ENCODE results near the gene MYB. TPM values are rescaled to one million over a fixed set of nuclear protein-coding genes. Genes with fewer than 3 reads are reported as not detected.
"Not testable (repeated sequence)": the region's sequence is repeated elsewhere in the genome, so short reads cannot be mapped to it uniquely, and the experiment has no call there.

Gene MYB
- total and polyA plus RNA-seq, 9 donors, result 0.40 to 1.5 (median 1.1) TPM

DNA sequence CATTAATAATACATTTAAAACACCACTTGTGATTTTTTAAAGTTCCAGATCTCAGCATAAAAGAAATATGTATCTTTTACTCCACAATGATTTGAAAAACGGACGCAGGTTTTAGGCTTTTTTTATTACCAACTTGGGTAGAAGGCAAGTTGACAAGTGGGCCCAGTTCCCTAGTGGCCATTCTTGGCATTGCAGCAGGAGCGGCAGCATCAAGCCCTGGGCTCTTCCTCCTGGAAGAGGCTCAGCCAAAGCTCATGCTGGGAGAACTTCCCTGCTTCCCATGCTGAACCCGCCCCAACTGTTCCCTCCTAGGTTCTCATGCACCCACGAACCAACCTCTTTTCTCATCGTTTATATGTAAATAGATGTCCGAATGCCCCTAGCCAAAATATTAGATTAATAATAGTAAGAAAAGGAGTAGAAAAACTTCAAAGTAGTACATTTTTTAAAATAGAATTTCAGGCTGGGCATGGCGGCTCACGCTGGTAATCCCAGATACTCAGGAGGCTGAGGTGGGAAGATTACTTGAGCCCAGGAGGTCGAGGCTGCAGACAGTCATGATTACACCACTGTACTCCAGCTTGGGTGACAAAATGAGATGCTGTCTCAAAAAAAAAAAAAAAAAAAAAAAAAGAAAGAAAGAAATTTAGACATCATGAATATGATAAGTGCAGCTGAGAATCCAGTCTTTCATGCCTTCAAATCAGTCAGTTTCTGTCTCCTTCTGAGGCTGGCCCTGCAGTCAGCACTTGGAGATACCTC lies 18.2 kb upstream of the MYB start:
- Histone ChIP-seq H3K4me3 (ENCODE audit: low read length) (no peak overlapping the region), H3K9me3 (replicated peaks; ENCODE audit: control insufficient read depth, low read depth, low read length) (no peaks in the 10 kb centered on the region), H3K4me1 (ENCODE audit: control insufficient read depth, insufficient read depth, low read length) (no peaks in the 10 kb centered on the region), H3K36me3 (ENCODE audit: control insufficient read depth, insufficient read depth, low read length) (no peaks in the 10 kb centered on the region), H3K27ac (ENCODE audit: low read length) (no peak overlapping the region), H3K27me3 (ENCODE audit: control insufficient read depth, insufficient read depth, low read length) (no peaks in the 10 kb centered on the region)
- WGBS (ENCODE audit: insufficient coverage), result 36% methylated on average over 3 of the region's 10 CpGs
- DNase-seq, result no peak

DNA sequence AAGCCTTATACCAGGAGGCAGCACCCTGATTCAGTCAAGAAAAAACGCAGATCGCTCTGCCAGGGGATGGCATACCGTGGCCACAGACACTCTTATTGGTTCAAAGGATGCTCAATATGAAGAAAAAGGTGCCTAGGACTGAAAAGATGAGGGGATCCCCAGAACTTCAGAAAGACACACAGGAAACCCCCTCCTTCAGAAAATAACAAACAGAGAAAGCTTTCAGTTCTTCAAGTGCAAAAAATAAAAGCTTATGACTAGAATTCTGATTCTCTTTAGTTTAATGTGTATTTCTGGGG lies 17.7 kb upstream of the MYB start:
- Histone ChIP-seq H3K27ac (ENCODE audit: low read length) (no peak overlapping the region), H3K4me1 (ENCODE audit: control insufficient read depth, insufficient read depth, low read length) (no peaks in the 10 kb centered on the region), H3K27me3 (ENCODE audit: control insufficient read depth, insufficient read depth, low read length) (no peaks in the 10 kb centered on the region), H3K36me3 (ENCODE audit: control insufficient read depth, insufficient read depth, low read length) (no peaks in the 10 kb centered on the region), H3K4me3 (ENCODE audit: low read length) (no peak overlapping the region), H3K9me3 (replicated peaks; ENCODE audit: control insufficient read depth, low read depth, low read length) (no peaks in the 10 kb centered on the region)
- no CpG with 5 or more reads among the region's 3 CpGs for whole genome bisulfite sequencing (ENCODE audit: insufficient coverage)
- DNase-seq, result no peak

DNA sequence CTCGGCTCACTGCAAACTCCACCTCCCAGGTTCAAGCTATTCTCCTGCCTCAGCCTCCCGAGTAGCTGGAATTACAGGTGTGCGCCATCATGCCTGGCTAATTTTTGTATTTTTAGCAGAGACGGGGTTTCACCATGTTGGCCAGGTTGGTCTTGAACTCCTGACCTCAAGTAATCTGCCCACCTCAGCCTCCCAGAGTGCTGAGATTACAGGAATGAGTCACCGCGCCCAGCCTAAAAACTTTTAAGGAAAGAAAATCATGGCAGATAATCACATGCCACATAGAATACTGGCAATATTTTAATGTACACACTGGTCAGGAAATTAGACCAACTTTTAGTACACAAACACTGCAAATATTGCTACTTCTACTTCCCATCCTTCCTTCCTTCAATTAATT lies 16.7 kb upstream of the MYB start:
- 89% methylated on average over 4 of the region's 6 CpGs for WGBS (ENCODE audit: insufficient coverage)
- DNase-seq; H3K9me3 ChIP-seq (replicated peaks; ENCODE audit: control insufficient read depth, low read depth, low read length); H3K4me3 ChIP-seq (ENCODE audit: low read length); H3K27me3 ChIP-seq (ENCODE audit: control insufficient read depth, insufficient read depth, low read length); H3K4me1 ChIP-seq (ENCODE audit: control insufficient read depth, insufficient read depth, low read length); H3K36me3 ChIP-seq (ENCODE audit: control insufficient read depth, insufficient read depth, low read length); H3K27ac ChIP-seq (ENCODE audit: low read length): not testable (repeated sequence)

DNA sequence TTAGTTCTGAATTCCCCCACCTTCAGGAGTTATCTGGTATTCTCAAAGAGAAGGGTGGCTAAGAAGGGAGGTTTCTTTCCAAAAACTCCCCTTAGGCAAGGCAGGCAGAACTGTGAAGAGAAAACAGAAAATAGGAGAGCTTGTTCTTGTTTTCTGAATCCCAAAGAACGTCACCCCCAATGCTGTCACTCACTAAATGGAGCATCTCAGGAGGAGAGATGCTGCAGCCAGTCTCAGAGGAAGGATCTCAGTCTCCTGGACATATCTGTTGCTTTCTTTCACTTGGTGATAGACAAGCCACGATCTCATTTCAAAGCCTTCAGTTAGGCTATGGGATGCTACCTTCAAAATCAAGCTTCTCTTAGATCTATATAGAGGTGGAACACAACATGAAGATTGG lies 16.1 kb upstream of the MYB start:
- Histone ChIP-seq H3K4me3 (ENCODE audit: low read length) (no peak overlapping the region), H3K4me1 (ENCODE audit: control insufficient read depth, insufficient read depth, low read length) (no peaks in the 10 kb centered on the region), H3K9me3 (replicated peaks; ENCODE audit: control insufficient read depth, low read depth, low read length) (no peaks in the 10 kb centered on the region), H3K27ac (ENCODE audit: low read length) (no peak overlapping the region), H3K27me3 (ENCODE audit: control insufficient read depth, insufficient read depth, low read length) (no peaks in the 10 kb centered on the region), H3K36me3 (ENCODE audit: control insufficient read depth, insufficient read depth, low read length) (no peaks in the 10 kb centered on the region)
- no peak for DNase-seq
- 60% methylated on average over 1 of the region's 2 CpGs for WGBS (ENCODE audit: insufficient coverage)

DNA sequence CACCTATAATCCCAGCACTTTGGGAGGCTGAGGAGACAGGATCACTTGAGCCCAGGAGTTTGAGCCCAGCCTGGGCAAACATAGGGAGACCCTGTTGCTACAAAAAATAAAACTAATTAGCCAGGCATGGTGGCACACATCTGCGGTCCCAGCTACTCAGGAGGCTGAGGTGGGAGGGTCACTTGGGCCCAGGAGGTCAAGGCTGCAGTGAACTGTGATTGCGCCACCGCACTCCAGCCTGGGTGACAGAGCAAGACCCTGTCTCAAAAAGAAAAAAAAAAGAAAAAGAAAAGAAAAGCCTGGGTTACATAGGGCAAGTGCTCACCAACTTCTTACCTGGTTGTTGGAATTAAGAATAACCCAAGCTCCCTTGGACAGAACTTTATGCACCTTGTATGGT lies 14.6 kb upstream of the MYB start:
- Histone ChIP-seq H3K9me3 (replicated peaks; ENCODE audit: control insufficient read depth, low read depth, low read length) (no peaks in the 10 kb centered on the region), H3K4me3 (ENCODE audit: low read length) (no peak overlapping the region), H3K4me1 (ENCODE audit: control insufficient read depth, insufficient read depth, low read length) (no peaks in the 10 kb centered on the region), H3K27ac (ENCODE audit: low read length) (no peak overlapping the region), H3K36me3 (ENCODE audit: control insufficient read depth, insufficient read depth, low read length) (no peaks in the 10 kb centered on the region), H3K27me3 (ENCODE audit: control insufficient read depth, insufficient read depth, low read length) (no peaks in the 10 kb centered on the region)
- DNase-seq, result no peak
- WGBS (ENCODE audit: insufficient coverage), result 91% methylated on average over 3 of the region's 3 CpGs

DNA sequence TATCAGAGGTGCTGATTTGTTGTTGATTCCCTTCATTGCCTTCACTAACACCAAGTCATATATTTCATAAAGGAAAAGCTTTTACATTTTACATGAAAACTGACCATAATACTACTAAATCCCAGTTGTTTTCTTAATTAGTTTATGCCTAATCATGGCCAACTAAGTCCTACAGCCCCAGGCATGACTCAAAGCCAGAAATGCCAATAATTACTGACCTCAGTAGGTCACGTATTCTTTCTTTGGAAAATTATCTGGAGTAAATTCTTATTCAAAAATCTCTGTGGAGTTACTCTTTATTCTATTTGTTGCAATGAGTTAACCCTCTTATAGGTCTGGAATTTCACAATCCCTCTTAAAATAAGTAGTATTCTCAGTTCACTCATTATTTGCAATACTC lies 13.5 kb upstream of the MYB start:
- no peaks in the 10 kb centered on the region for H3K27me3 ChIP-seq (ENCODE audit: control insufficient read depth, insufficient read depth, low read length)
- WGBS (ENCODE audit: insufficient coverage), result no CpG with 5 or more reads among the region's 1 CpG
- no peak overlapping the region for H3K27ac ChIP-seq (ENCODE audit: low read length)
- H3K4me1 ChIP-seq (ENCODE audit: control insufficient read depth, insufficient read depth, low read length), result no peaks in the 10 kb centered on the region
- H3K9me3 ChIP-seq (replicated peaks; ENCODE audit: control insufficient read depth, low read depth, low read length), result no peaks in the 10 kb centered on the region
- DNase-seq, result no peak
- H3K4me3 ChIP-seq (ENCODE audit: low read length), result no peak overlapping the region
- no peaks in the 10 kb centered on the region for H3K36me3 ChIP-seq (ENCODE audit: control insufficient read depth, insufficient read depth, low read length)

DNA sequence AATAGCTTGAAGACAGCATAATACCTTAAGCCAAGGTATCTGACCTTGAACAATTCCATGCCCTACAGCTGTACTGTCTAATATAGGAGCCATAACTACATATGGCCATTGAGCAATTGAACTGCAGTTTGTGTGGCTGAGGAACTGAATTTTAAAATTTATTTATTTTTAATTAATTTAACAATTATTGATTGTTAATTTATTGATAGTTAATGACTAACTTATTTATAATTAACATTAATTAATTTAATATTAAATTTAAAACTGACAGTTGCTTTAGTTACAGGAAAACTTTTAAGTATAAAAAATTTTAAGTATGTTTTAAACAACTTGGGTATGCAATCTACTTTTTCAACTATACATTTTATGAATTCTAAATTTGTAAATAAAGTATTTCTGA lies 12.3 kb upstream of the MYB start:
- Histone ChIP-seq H3K9me3 (replicated peaks; ENCODE audit: control insufficient read depth, low read depth, low read length) (no peaks in the 10 kb centered on the region), H3K4me1 (ENCODE audit: control insufficient read depth, insufficient read depth, low read length) (no peaks in the 10 kb centered on the region)

DNA sequence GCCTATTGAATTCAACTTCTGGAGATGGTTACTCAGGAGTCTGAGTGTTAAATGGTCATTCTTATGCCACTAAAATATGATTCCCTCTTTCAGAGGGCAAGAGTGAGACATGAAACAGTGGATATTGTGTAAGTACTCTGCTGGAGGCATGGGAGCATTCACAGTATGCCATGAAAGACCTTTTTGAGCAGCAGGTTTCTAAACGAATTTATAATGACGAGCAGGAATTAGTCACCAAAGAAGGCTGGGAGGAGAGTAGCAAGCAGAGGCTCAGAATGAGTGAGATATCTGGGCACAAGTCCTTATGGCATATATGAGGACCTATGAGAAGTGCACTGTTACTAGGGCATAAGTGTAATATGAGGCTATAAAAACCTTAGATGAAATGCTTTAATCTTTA lies 10.9 kb upstream of the MYB start:
- WGBS (ENCODE audit: insufficient coverage), result 53% methylated on average over 2 of the region's 2 CpGs

More for the DNA sequence above, 12.3 kb upstream of the MYB start:
- Histone ChIP-seq H3K4me3 (ENCODE audit: low read length) (no peak overlapping the region), H3K27ac (ENCODE audit: low read length) (no peak overlapping the region), H3K36me3 (ENCODE audit: control insufficient read depth, insufficient read depth, low read length) (no peaks in the 10 kb centered on the region), H3K27me3 (ENCODE audit: control insufficient read depth, insufficient read depth, low read length) (no peaks in the 10 kb centered on the region)
- DNase-seq, result no peak

DNA sequence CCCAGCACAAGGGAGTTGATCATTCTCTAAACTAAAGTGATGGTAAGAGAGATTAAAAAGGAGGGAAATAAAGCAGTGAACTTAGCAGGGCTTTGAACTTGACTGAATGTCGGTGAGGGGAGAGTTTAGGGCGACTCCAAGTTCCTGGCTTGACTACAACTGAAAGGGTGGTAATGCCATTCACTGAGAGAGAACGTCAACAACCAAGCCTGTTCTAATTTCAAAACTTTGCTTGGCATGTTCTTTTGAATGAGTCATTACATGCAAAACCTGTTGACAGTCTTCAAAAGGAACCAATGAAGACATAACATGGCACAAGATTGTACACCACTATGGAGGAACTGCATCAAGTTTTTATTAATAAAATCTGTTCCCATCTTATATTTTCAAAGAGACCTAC lies 10.3 kb upstream of the MYB start:
- no peak overlapping the region for H3K4me3 ChIP-seq (ENCODE audit: low read length)
- no peaks in the 10 kb centered on the region for H3K9me3 ChIP-seq (replicated peaks; ENCODE audit: control insufficient read depth, low read depth, low read length)
- no peak for DNase-seq
- H3K36me3 ChIP-seq (ENCODE audit: control insufficient read depth, insufficient read depth, low read length), result no peaks in the 10 kb centered on the region
- H3K27me3 ChIP-seq (ENCODE audit: control insufficient read depth, insufficient read depth, low read length), result no peaks in the 10 kb centered on the region
- WGBS (ENCODE audit: insufficient coverage), result 93% methylated on average over 2 of the region's 3 CpGs
- no peaks in the 10 kb centered on the region for H3K4me1 ChIP-seq (ENCODE audit: control insufficient read depth, insufficient read depth, low read length)
- H3K27ac ChIP-seq (ENCODE audit: low read length), result no peak overlapping the region

More for the DNA sequence above, 10.9 kb upstream of the MYB start:
- Histone ChIP-seq H3K27ac (ENCODE audit: low read length) (no peak overlapping the region), H3K27me3 (ENCODE audit: control insufficient read depth, insufficient read depth, low read length) (no peaks in the 10 kb centered on the region), H3K4me3 (ENCODE audit: low read length) (no peak overlapping the region), H3K36me3 (ENCODE audit: control insufficient read depth, insufficient read depth, low read length) (no peaks in the 10 kb centered on the region), H3K4me1 (ENCODE audit: control insufficient read depth, insufficient read depth, low read length) (no peaks in the 10 kb centered on the region), H3K9me3 (replicated peaks; ENCODE audit: control insufficient read depth, low read depth, low read length) (no peaks in the 10 kb centered on the region)
- DNase-seq, result no peak

DNA sequence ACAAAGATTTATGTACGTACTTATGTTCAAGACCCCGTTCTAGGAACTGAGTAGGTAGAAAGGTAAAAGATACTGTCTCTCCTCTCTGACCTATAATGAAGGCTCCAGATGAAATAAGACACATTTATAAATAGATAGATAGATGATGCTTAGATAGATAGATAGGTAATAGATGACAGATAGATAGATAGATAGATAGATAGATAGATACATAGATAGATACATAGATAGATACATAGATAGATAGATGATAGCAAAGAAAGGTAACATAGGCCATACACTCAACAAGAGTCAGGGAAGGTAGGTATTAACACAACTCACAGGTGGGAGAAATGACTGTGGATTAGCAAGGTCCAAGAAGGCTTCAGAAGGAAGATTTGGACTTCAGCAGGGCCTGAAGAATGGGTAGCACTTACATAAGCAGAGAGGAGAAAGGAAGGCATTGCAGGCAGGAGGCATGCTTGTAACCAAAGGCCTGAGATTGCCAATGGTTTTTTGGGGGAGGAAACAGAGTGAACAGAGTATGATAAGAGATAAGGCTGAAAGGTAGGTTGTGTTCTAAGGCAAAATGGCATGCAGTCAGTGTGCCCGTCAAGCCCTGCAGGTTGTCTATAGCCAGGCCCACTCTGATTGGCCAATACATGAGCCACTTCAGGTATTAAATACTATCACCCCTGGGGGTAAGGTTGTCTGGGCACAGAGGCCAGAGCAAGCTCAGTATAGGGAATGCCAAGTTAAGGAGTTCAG lies 7.7 kb upstream of the MYB start:
- DNase-seq, result no peak
- H3K27me3 ChIP-seq (ENCODE audit: control insufficient read depth, insufficient read depth, low read length), result no peaks in the 10 kb centered on the region
- H3K4me3 ChIP-seq (ENCODE audit: low read length), result no peak overlapping the region
- no peaks in the 10 kb centered on the region for H3K36me3 ChIP-seq (ENCODE audit: control insufficient read depth, insufficient read depth, low read length)
- no peaks in the 10 kb centered on the region for H3K9me3 ChIP-seq (replicated peaks; ENCODE audit: control insufficient read depth, low read depth, low read length)
- WGBS (ENCODE audit: insufficient coverage), result 86% methylated on average over 1 of the region's 3 CpGs
- H3K27ac ChIP-seq (ENCODE audit: low read length), result no peak overlapping the region
- H3K4me1 ChIP-seq (ENCODE audit: control insufficient read depth, insufficient read depth, low read length), result no peaks in the 10 kb centered on the region
